Astrocyte (in vitro differentiated cells and primary cell): Measurements from ENCODE around the gene FCN1. TPM values are rescaled to one million over a fixed set of nuclear protein-coding genes. Genes with fewer than 3 reads are reported as not detected.

Experiments
- DNase-seq: peaks from one replicate; pipeline ENCODE4 v3.0.0-alpha.2; 2010; ENCODE audit warnings: low read depth
- FAIRE-seq: peaks from 2 replicates; lab custom pipeline; 2011; peaks lifted over from hg19 to GRCh38; lab: Jason Lieb, UNC
- H2AFZ ChIP-seq: 2 replicates; pipeline ENCODE4 v1.6.0; 2012; ENCODE audit warnings: low read depth, low read length, inconsistent platforms
- H3K27ac ChIP-seq: 2 replicates; pipeline ENCODE4 v1.5.1; 2011; ENCODE audit warnings: low read depth, low read length, inconsistent platforms
- H3K27me3 ChIP-seq: 2 replicates; pipeline ENCODE4 v1.6.0; 2011; ENCODE audit warnings: low read length, inconsistent platforms; ENCODE audit not compliant: insufficient read depth
- H3K36me3 ChIP-seq: 2 replicates; pipeline ENCODE4 v1.5.1; 2011; ENCODE audit warnings: low read length, inconsistent platforms; ENCODE audit not compliant: insufficient read depth
- H3K4me1 ChIP-seq: 2 replicates; pipeline ENCODE4 v1.5.1; 2011; ENCODE audit warnings: low read length, inconsistent platforms; ENCODE audit not compliant: insufficient read depth
- H3K4me2 ChIP-seq: 2 replicates; pipeline ENCODE4 v1.6.0; 2012; ENCODE audit warnings: low read length, inconsistent platforms
- H3K4me3 ChIP-seq: 2 replicates; pipeline ENCODE4 v1.5.1; 2011; ENCODE audit warnings: low read depth, mild to moderate bottlenecking, low read length, inconsistent platforms; ENCODE audit not compliant: insufficient read depth
- H3K79me2 ChIP-seq: 2 replicates; pipeline ENCODE4 v1.6.0; 2012; ENCODE audit warnings: mild to moderate bottlenecking, low read length, inconsistent platforms; ENCODE audit not compliant: insufficient read depth
- H3K9ac ChIP-seq: 2 replicates; pipeline ENCODE4 v1.6.0; 2012; ENCODE audit warnings: mild to moderate bottlenecking, low read length, inconsistent platforms
- H3K9me3 ChIP-seq: 2 replicates; pipeline ENCODE4 v1.5.1; 2012; ENCODE audit warnings: low read depth, mild to moderate bottlenecking, low read length, inconsistent platforms; ENCODE audit not compliant: insufficient read depth
- H4K20me1 ChIP-seq: 2 replicates; pipeline ENCODE4 v1.6.0; 2012; ENCODE audit warnings: low read length, inconsistent platforms; ENCODE audit not compliant: insufficient read depth
- H3K27ac Mint-ChIP-seq: one replicate; pipeline ENCODE4 v1.8.0; 2021; ENCODE audit warnings: mild to moderate bottlenecking, mixed read lengths; ENCODE audit not compliant: unreplicated experiment
- H3K27me3 Mint-ChIP-seq: one replicate; pipeline ENCODE4 v1.8.0; 2021; ENCODE audit warnings: low read depth, mixed read lengths; ENCODE audit not compliant: unreplicated experiment
- H3K36me3 Mint-ChIP-seq: one replicate; pipeline ENCODE4 v1.8.0; 2021; ENCODE audit warnings: low read depth, mixed read lengths; ENCODE audit not compliant: unreplicated experiment
- H3K4me1 Mint-ChIP-seq: one replicate; pipeline ENCODE4 v1.8.0; 2021; ENCODE audit warnings: low read depth, mixed read lengths; ENCODE audit not compliant: unreplicated experiment
- H3K4me3 Mint-ChIP-seq: one replicate; pipeline ENCODE4 v1.8.0; 2021; ENCODE audit warnings: mild to moderate bottlenecking, moderate library complexity, mixed read lengths; ENCODE audit not compliant: unreplicated experiment
- H3K9me3 Mint-ChIP-seq: one replicate; pipeline ENCODE4 v1.8.0; 2021; ENCODE audit warnings: mild to moderate bottlenecking, mixed read lengths; ENCODE audit not compliant: unreplicated experiment
- EZH2 ChIP-seq: IDR thresholded peaks from 2 replicates; pipeline ENCODE4 v1.6.1; 2012; ENCODE audit warnings: mild to moderate bottlenecking, low read length, inconsistent platforms; ENCODE audit not compliant: insufficient read depth
- total RNA-seq: library from RNA; stranded (reverse); gene quantifications from 2 replicates; pipeline ENCODE4 v1.2.1, GENCODE V29; 2021
- TF ChIP-seq, protein P1 (sequence below): IDR thresholded peaks from 2 replicates; pipeline ENCODE4 v1.5.1; 2011; ENCODE audit warnings: low read depth, mild to moderate bottlenecking, inconsistent platforms, low read length, moderate library complexity; ENCODE audit not compliant: insufficient read depth

Gene FCN1
- total RNA-seq, 1 donor from 2014 or later: not detected

- H4K20me1 ChIP-seq: no peaks in the 10 kb centered on the region
- H3K4me3 ChIP-seq: no peak overlapping the region
- TF ChIP-seq EZH2: no peak
- TF ChIP-seq, protein P1, sequence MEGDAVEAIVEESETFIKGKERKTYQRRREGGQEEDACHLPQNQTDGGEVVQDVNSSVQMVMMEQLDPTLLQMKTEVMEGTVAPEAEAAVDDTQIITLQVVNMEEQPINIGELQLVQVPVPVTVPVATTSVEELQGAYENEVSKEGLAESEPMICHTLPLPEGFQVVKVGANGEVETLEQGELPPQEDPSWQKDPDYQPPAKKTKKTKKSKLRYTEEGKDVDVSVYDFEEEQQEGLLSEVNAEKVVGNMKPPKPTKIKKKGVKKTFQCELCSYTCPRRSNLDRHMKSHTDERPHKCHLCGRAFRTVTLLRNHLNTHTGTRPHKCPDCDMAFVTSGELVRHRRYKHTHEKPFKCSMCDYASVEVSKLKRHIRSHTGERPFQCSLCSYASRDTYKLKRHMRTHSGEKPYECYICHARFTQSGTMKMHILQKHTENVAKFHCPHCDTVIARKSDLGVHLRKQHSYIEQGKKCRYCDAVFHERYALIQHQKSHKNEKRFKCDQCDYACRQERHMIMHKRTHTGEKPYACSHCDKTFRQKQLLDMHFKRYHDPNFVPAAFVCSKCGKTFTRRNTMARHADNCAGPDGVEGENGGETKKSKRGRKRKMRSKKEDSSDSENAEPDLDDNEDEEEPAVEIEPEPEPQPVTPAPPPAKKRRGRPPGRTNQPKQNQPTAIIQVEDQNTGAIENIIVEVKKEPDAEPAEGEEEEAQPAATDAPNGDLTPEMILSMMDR: no peak
- no peak overlapping the region for H3K4me2 ChIP-seq
- Mint-ChIP-seq H3K4me3 (no peak overlapping the region), H3K27ac (no peak overlapping the region), H3K27me3 (peaks cover 49% of the 10 kb centered on the region), H3K9me3 (peaks cover 3% of the 10 kb centered on the region), H3K36me3 (no peaks in the 10 kb centered on the region), H3K4me1 (no peaks in the 10 kb centered on the region)
- H3K36me3 ChIP-seq: no peaks in the 10 kb centered on the region
- no peak overlapping the region for H3K27ac ChIP-seq
- no peak overlapping the region for H3K9ac ChIP-seq
- H3K27me3 ChIP-seq: peaks cover 3% of the 10 kb centered on the region
- no peaks in the 10 kb centered on the region for H3K79me2 ChIP-seq
- no peaks in the 10 kb centered on the region for H3K4me1 ChIP-seq
- FAIRE-seq: no peak
- H3K9me3 ChIP-seq: no peaks in the 10 kb centered on the region
- DNase-seq: no peak
- H2AFZ ChIP-seq: no peak overlapping the region
These were observed 5.4 kb downstream of the FCN1 start for GRCh38 chr9:134912126-134912840.

DNA sequence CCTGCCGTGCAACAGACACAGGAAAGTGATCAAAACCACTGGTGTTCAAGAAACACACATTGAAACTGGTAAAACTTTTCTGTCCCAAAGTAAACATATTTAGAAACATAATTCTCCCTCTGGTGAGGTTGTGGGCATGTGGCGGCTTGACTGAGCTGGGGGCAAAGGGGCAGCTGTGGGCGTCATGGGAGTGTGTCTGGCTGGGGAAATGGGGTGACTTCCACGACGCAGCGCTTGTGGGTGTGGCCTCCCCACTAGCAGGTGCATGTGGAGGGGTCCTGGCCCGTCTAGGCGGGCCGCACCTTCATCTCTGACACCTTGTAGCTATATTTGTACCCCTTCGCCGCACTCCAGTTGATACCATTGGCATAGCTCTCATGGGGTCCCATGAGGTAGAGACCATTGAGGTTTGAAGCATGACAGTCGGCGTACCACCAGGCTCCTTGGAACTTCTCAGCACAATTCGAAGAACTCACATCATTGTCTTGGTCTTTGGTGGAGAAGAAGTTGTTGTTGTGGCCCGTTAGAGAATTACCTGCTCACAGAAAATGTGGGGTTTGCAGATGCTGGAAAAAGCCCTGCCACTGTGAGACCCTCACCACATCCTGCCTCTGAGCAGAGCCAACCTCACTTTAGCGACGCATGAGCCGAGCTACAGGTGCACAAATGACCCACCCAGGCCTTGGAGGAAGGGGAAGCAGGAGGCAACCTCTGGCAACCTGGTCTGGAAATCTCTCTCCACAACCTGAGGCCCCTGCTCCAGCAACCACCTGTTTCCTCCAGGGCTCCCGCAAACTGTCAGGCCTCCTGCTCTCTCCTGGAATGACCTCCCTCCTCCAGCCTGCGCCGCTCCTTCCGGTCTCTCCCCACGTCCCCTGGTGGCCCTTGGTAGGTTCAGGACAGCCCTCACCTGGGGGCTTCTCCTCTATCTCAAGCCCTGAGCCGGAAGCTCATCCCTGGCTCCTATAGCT, 7.9 kb downstream of the FCN1 start:
- Histone ChIP-seq H3K9me3 (no peaks in the 10 kb centered on the region), H3K79me2 (no peaks in the 10 kb centered on the region), H3K27ac (no peak overlapping the region), H3K4me1 (no peaks in the 10 kb centered on the region), H2AFZ (no peak overlapping the region), H4K20me1 (no peaks in the 10 kb centered on the region), H3K27me3 (no peaks in the 10 kb centered on the region), H3K36me3 (no peaks in the 10 kb centered on the region), H3K9ac (no peak overlapping the region), H3K4me3 (no peak overlapping the region), H3K4me2 (no peak overlapping the region)
- TF ChIP-seq, protein P1: no peak
- TF ChIP-seq EZH2: no peak
- peaks cover 3% of the 10 kb centered on the region for H3K9me3 Mint-ChIP-seq
- no peak overlapping the region for H3K4me3 Mint-ChIP-seq
- FAIRE-seq: no peak
- no peak overlapping the region for H3K27ac Mint-ChIP-seq
- DNase-seq: no peak
- H3K4me1 Mint-ChIP-seq: no peaks in the 10 kb centered on the region
- H3K36me3 Mint-ChIP-seq: no peaks in the 10 kb centered on the region
- H3K27me3 Mint-ChIP-seq: peaks cover 44% of the 10 kb centered on the region
